SK-N-SH treated with all-trans-retinoic acid at 6 μM for 48 hours (cell line): ENCODE results near the gene PDE9A.

Experiments used
- ATAC-seq: fragments of 200-7000 bp; cut with Tn5 transposase; 3 replicates; pipeline ENCODE4 v1.9.1; 2020; ENCODE audit warnings: mild to moderate bottlenecking, moderate library complexity
- ARNTL ChIP-seq: fragments of 450-650 bp; formaldehyde crosslinking; IDR thresholded peaks from 2 replicates; pipeline ENCODE4 v1.5.0; 2020; ENCODE audit warnings: low read depth, mild to moderate bottlenecking, moderate library complexity, borderline replicate concordance
- BACH2 ChIP-seq: fragments of 250-450 bp; sonication (Bioruptor Pico); IDR thresholded peaks from 2 replicates; pipeline ENCODE4 v1.9.0; 2021; ENCODE audit warnings: mild to moderate bottlenecking, borderline replicate concordance
- CREB5 ChIP-seq: fragments of 250-450 bp; sonication (Bioruptor Pico); IDR thresholded peaks from 2 replicates; pipeline ENCODE4 v1.5.1; 2020; ENCODE audit warnings: low read depth, mild to moderate bottlenecking, moderate library complexity
- CSDC2 ChIP-seq: fragments of 250-450 bp; sonication (Bioruptor Pico); IDR thresholded peaks from 2 replicates; pipeline ENCODE4 v1.5.0; 2020; ENCODE audit warnings: mild to moderate bottlenecking, moderate library complexity
- CSRNP3 ChIP-seq: fragments of 250-450 bp; sonication (Bioruptor Pico); IDR thresholded peaks from 2 replicates; pipeline ENCODE4 v1.5.1; 2021; ENCODE audit warnings: mild to moderate bottlenecking, moderate library complexity
- ESRRG ChIP-seq: fragments of 250-450 bp; sonication (Bioruptor Pico); IDR thresholded peaks from 2 replicates; pipeline ENCODE4 v1.6.1; 2021; ENCODE audit warnings: mild to moderate bottlenecking
- GLIS3 ChIP-seq: fragments of 250-450 bp; sonication (Bioruptor Pico); IDR thresholded peaks from 2 replicates; pipeline ENCODE4 v1.5.0; 2020; ENCODE audit warnings: mild to moderate bottlenecking, moderate library complexity
- ISL1 ChIP-seq: fragments of 250-450 bp; sonication (Bioruptor Pico); IDR thresholded peaks from 2 replicates; pipeline ENCODE4 v2.1.2; 2022; ENCODE audit warnings: mild to moderate bottlenecking, moderate library complexity
- PATZ1 ChIP-seq: fragments of 250-450 bp; sonication (Bioruptor Pico); IDR thresholded peaks from 2 replicates; pipeline ENCODE4 v1.8.0; 2020; ENCODE audit warnings: mild to moderate bottlenecking, moderate library complexity, borderline replicate concordance
- PPARA ChIP-seq: fragments of 250-450 bp; sonication (Bioruptor Pico); IDR thresholded peaks from 2 replicates; pipeline ENCODE4 v1.5.0; 2020; ENCODE audit warnings: mild to moderate bottlenecking, borderline replicate concordance
- RARB ChIP-seq: fragments of 250-450 bp; sonication (Bioruptor Pico); IDR thresholded peaks from 2 replicates; pipeline ENCODE4 v1.8.0; 2021; ENCODE audit warnings: mild to moderate bottlenecking, moderate library complexity
- SNAI2 ChIP-seq: fragments of 250-450 bp; sonication (Bioruptor Pico); IDR thresholded peaks from 2 replicates; pipeline ENCODE4 v1.5.0; 2020; ENCODE audit warnings: mild to moderate bottlenecking, moderate library complexity
- TCF4 ChIP-seq: fragments of 250-450 bp; sonication (Bioruptor Pico); IDR thresholded peaks from 2 replicates; pipeline ENCODE4 v1.8.0; 2021; ENCODE audit warnings: mild to moderate bottlenecking, moderate library complexity, borderline replicate concordance
- TOX ChIP-seq: fragments of 250-450 bp; sonication (Bioruptor Pico); IDR thresholded peaks from 2 replicates; pipeline ENCODE4 v1.8.0; 2021; ENCODE audit warnings: mild to moderate bottlenecking, moderate library complexity, borderline replicate concordance
- TSHZ2 ChIP-seq: fragments of 250-450 bp; sonication (Bioruptor Pico); IDR thresholded peaks from 2 replicates; pipeline ENCODE4 v1.5.0; 2020; ENCODE audit warnings: mild to moderate bottlenecking, moderate library complexity
- ZFP3 ChIP-seq: fragments of 250-450 bp; sonication (Bioruptor Pico); IDR thresholded peaks from 2 replicates; pipeline ENCODE4 v1.5.0; 2020; ENCODE audit warnings: mild to moderate bottlenecking, moderate library complexity
- ZFP30 ChIP-seq: fragments of 450-650 bp; formaldehyde crosslinking; IDR thresholded peaks from 2 replicates; pipeline ENCODE4 v1.5.0; 2022; ENCODE audit warnings: mild to moderate bottlenecking, moderate library complexity
- ZNF565 ChIP-seq: fragments of 450-650 bp; formaldehyde crosslinking; conservative IDR thresholded peaks from 2 replicates; pipeline ENCODE4 v1.5.0; 2020; ENCODE audit warnings: low read depth, mild to moderate bottlenecking, moderate library complexity
- ZNF70 ChIP-seq: fragments of 450-650 bp; formaldehyde crosslinking; IDR thresholded peaks from 2 replicates; pipeline ENCODE4 v1.5.0; 2020; ENCODE audit warnings: mild to moderate bottlenecking, moderate library complexity
- ZNF8 ChIP-seq: fragments of 450-650 bp; formaldehyde crosslinking; IDR thresholded peaks from 2 replicates; pipeline ENCODE4 v1.5.0; 2020; ENCODE audit warnings: mild to moderate bottlenecking, moderate library complexity

PDE9A gene

GRCh38 chr21:42779431-42779861 lies 126.0 kb downstream of the PDE9A start (continued):
- TF ChIP-seq CSRNP3 (CRISPR knock-in tag), result no peak
- no peak for TF ChIP-seq ZNF70
- no peak for TF ChIP-seq PPARA (CRISPR knock-in tag)
- no peak for TF ChIP-seq PATZ1

- ATAC-seq, result no peak
- TF ChIP-seq ZNF70, result no peak
- no peak for TF ChIP-seq ZFP30
- TF ChIP-seq TOX (CRISPR knock-in tag), result no peak
- TF ChIP-seq TSHZ2, result no peak
- no peak for TF ChIP-seq CREB5 (CRISPR knock-in tag)
- no peak for TF ChIP-seq ZFP3 (CRISPR knock-in tag)
- no peak for TF ChIP-seq ESRRG (CRISPR knock-in tag)
- TF ChIP-seq TCF4 (CRISPR knock-in tag), result no peak
- TF ChIP-seq ZNF565 (CRISPR knock-in tag), result no peak
- no peak for TF ChIP-seq CSDC2 (CRISPR knock-in tag)
- no peak for TF ChIP-seq ARNTL (CRISPR knock-in tag)
- TF ChIP-seq BACH2 (CRISPR knock-in tag), result no peak
- no peak for TF ChIP-seq SNAI2 (CRISPR knock-in tag)
- TF ChIP-seq PPARA (CRISPR knock-in tag), result no peak
- no peak for TF ChIP-seq RARB (CRISPR knock-in tag)
- no peak for TF ChIP-seq GLIS3 (CRISPR knock-in tag)
- TF ChIP-seq PATZ1, result no peak
- no peak for TF ChIP-seq ISL1 (CRISPR knock-in tag)
- TF ChIP-seq ZNF8 (CRISPR knock-in tag), result no peak
Measured at GRCh38 chr21:42780617-42781016, 127.2 kb downstream of the PDE9A start.

- peak; percentile 59 for ATAC-seq
- TF ChIP-seq TCF4 (CRISPR knock-in tag) (peak; percentile 39; the same call in 1 of the 2 replicates), ZNF8 (CRISPR knock-in tag) (no peak)
Measured at GRCh38 chr21:42781150-42781970, 127.9 kb downstream of the PDE9A start.
